Measurements from ENCODE around the gene SMYD5.

- no peak for TF ChIP-seq CTCF (IDR thresholded peaks at IDR 0.05)
- no peak for TF ChIP-seq POLR2A (IDR thresholded peaks at IDR 0.05)
- TF ChIP-seq POLR2AphosphoS5 (IDR thresholded peaks at IDR 0.05), result no peak
Measured at GRCh38 chr2:73208258-73208657, 5.8 kb upstream of the SMYD5 start.

Data from breast epithelium (tissue), 3 donors.